A549 (cell line): ENCODE measurements around the gene PSPN. TPM values are rescaled to one million over a fixed set of nuclear protein-coding genes. Genes with fewer than 3 reads are reported as not detected.
"Not testable (repeated sequence)": the region's sequence is repeated elsewhere in the genome, so short reads cannot be mapped to it uniquely, and the experiment has no call there.

Experiments
- ATAC-seq, 2 experiments: fragments of 200-7000 bp in 1 of 2; fragments of >200 bp in 1 of 2; cut with Nextera tagmentation in 1 of 2; cut with Tn5 transposase in 1 of 2; 3 replicates each; pipeline versions ENCODE4 v1.8.0 to v1.9.1; 2018 to 2020; ENCODE audit warnings: mild to moderate bottlenecking in 1 of 2, moderate library complexity in 1 of 2
- CTCF ChIA-PET: fragments of 300-600 bp; sonication (Branson Sonifier 250); formaldehyde crosslinking; extraction: SDS; loops from one replicate; lab custom pipeline; 2021; ENCODE audit warnings: antibody characterized with exemption, inconsistent platforms; lab: Yijun Ruan, JAX
- POLR2A ChIA-PET: fragments of 350-600 bp; formaldehyde crosslinking; extraction: SDS; loops from one replicate; lab custom pipeline; 2021; ENCODE audit warnings: antibody characterized with exemption, inconsistent platforms; lab: Yijun Ruan, JAX
- DNase-seq, 2 experiments: peaks; one replicate each; pipeline versions ENCODE4 v3.0.0 to v3.0.0-alpha.2; 2011 to 2016; ENCODE audit warnings: low read depth in 1 of 2, low spot score in 1 of 2
- FAIRE-seq: peaks from 2 replicates; lab custom pipeline; 2011; peaks lifted over from hg19 to GRCh38; lab: Jason Lieb, UNC
- H3K27ac ChIP-seq, 2 experiments: fragments of >200 bp; sonication (Bioruptor Twin); formaldehyde crosslinking; 3 replicates each; pipeline ENCODE4 v1.5.1; 2016 to 2017
- H3K4me1 ChIP-seq: fragments of >200 bp; sonication (Bioruptor Twin); formaldehyde crosslinking; 3 replicates; pipeline ENCODE4 v1.6.1; 2016
- H3K4me2 ChIP-seq: fragments of >200 bp; sonication (Bioruptor Twin); formaldehyde crosslinking; 3 replicates; pipeline ENCODE4 v1.6.1; 2016
- H3K4me3 ChIP-seq: fragments of >200 bp; sonication (Bioruptor Twin); formaldehyde crosslinking; 3 replicates; pipeline ENCODE4 v1.5.1; 2016
- H3K9me3 ChIP-seq: fragments of >200 bp; sonication (Bioruptor Twin); formaldehyde crosslinking; 3 replicates; pipeline ENCODE4 v1.6.1; 2016
- BHLHE40 ChIP-seq: IDR thresholded peaks from 2 replicates; pipeline ENCODE4 v1.6.1; 2012; ENCODE audit warnings: low read depth, low read length, inconsistent platforms
- CBX2 ChIP-seq: fragments of 200-600 bp; sonication (generic); IDR thresholded peaks from 2 replicates; pipeline ENCODE4 v1.6.1; 2016; ENCODE audit warnings: low read depth, mild to moderate bottlenecking, borderline replicate concordance
- CBX8 ChIP-seq: fragments of 200-600 bp; sonication (generic); IDR thresholded peaks from 2 replicates; pipeline ENCODE4 v1.6.1; 2016
- CTCF ChIP-seq: fragments of >200 bp; sonication (Bioruptor Twin); formaldehyde crosslinking; IDR thresholded peaks from 3 replicates; pipeline ENCODE4 v1.5.1; 2016
- EHF ChIP-seq: fragments of 250-450 bp; sonication (Bioruptor Pico); IDR thresholded peaks from 2 replicates; pipeline ENCODE4 v1.5.0; 2020; ENCODE audit warnings: mild to moderate bottlenecking
- EHMT2 ChIP-seq: fragments of 200-600 bp; sonication (generic); IDR thresholded peaks from 2 replicates; pipeline ENCODE4 v1.6.1; 2016; ENCODE audit warnings: antibody characterized with exemption, low read depth, mild to moderate bottlenecking, moderate library complexity
- EP300 ChIP-seq, 2 experiments: fragments of >200 bp; sonication (Bioruptor Twin); formaldehyde crosslinking; IDR thresholded peaks; 2 replicates in 1 of 2; 3 replicates in 1 of 2; pipeline ENCODE4 v1.6.1; 2016 to 2017
- ESRRA ChIP-seq: fragments of 150-350 bp; IDR thresholded peaks from 2 replicates; pipeline ENCODE4 v1.6.1; 2014; ENCODE audit warnings: mild to moderate bottlenecking, low read length, borderline replicate concordance
- FOSB ChIP-seq: fragments of 250-450 bp; sonication (Bioruptor Pico); IDR thresholded peaks from 2 replicates; pipeline ENCODE4 v1.5.0; 2020; ENCODE audit warnings: mild to moderate bottlenecking, moderate library complexity
- FOSL2 ChIP-seq, 2 experiments: fragments of 450-650 bp in 1 of 2; fragments of >200 bp in 1 of 2; sonication (Bioruptor Twin) in 1 of 2; formaldehyde crosslinking; IDR thresholded peaks; 2 replicates each; pipeline versions ENCODE4 v1.5.0 to v1.6.1; 2016 to 2020; ENCODE audit warnings: mild to moderate bottlenecking in 1 of 2, moderate library complexity in 1 of 2
- HDAC2 ChIP-seq: fragments of 200-600 bp; sonication (generic); IDR thresholded peaks from 2 replicates; pipeline ENCODE4 v1.6.1; 2016
- HEYL ChIP-seq: fragments of 250-450 bp; sonication (Bioruptor Pico); IDR thresholded peaks from 2 replicates; pipeline ENCODE4 v1.8.0; 2021; ENCODE audit warnings: mild to moderate bottlenecking, moderate library complexity
- HOXB13 ChIP-seq: fragments of 250-450 bp; sonication (Bioruptor Pico); IDR thresholded peaks from 2 replicates; pipeline ENCODE4 v1.5.0; 2020; ENCODE audit warnings: low read depth, mild to moderate bottlenecking, moderate library complexity
- JUN ChIP-seq, 2 experiments: fragments of >200 bp; sonication (Bioruptor Twin); formaldehyde crosslinking; IDR thresholded peaks; 2 replicates in 1 of 2; 3 replicates in 1 of 2; pipeline ENCODE4 v1.6.1; 2016 to 2017
- KDM1A ChIP-seq: fragments of 200-600 bp; sonication (generic); IDR thresholded peaks from 2 replicates; pipeline ENCODE4 v1.6.1; 2016; ENCODE audit warnings: low read depth, mild to moderate bottlenecking
- NPAS2 ChIP-seq: fragments of 250-450 bp; sonication (Bioruptor Pico); IDR thresholded peaks from 2 replicates; pipeline ENCODE4 v1.8.0; 2022; ENCODE audit warnings: mild to moderate bottlenecking, moderate library complexity, borderline replicate concordance
- NR3C1 ChIP-seq: fragments of >200 bp; sonication (Bioruptor Twin); formaldehyde crosslinking; IDR thresholded peaks from 3 replicates; pipeline ENCODE4 v1.6.1; 2017
- PBX3 ChIP-seq: IDR thresholded peaks from 2 replicates; pipeline ENCODE4 v1.6.1; 2012
- RAD21 ChIP-seq, 2 experiments: fragments of >200 bp in 1 of 2; sonication (Bioruptor Twin) in 1 of 2; formaldehyde crosslinking in 1 of 2; IDR thresholded peaks in 1 of 2; conservative IDR thresholded peaks in 1 of 2; 2 replicates in 1 of 2; 3 replicates in 1 of 2; pipeline ENCODE4 v1.6.1; 2012 to 2018; ENCODE audit warnings: inconsistent platforms in 1 of 2
- RARB ChIP-seq: fragments of 250-450 bp; sonication (Bioruptor Pico); IDR thresholded peaks from 2 replicates; pipeline ENCODE4 v1.8.0; 2021; ENCODE audit warnings: mild to moderate bottlenecking, moderate library complexity
- RFX5 ChIP-seq: fragments of 450-650 bp; IDR thresholded peaks from 2 replicates; pipeline ENCODE4 v1.7.1; 2014; ENCODE audit warnings: antibody characterized with exemption, mild to moderate bottlenecking, moderate library complexity
- RNF2 ChIP-seq: fragments of 200-600 bp; sonication (generic); IDR thresholded peaks from 2 replicates; pipeline ENCODE4 v1.6.1; 2016; ENCODE audit warnings: low read depth, mild to moderate bottlenecking, antibody characterized with exemption, moderate library complexity, borderline replicate concordance
- USF2 ChIP-seq: fragments of 450-650 bp; IDR thresholded peaks from 2 replicates; pipeline ENCODE4 v1.6.1; 2014; ENCODE audit warnings: antibody characterized with exemption
- ZFP36 ChIP-seq: fragments of 450-650 bp; IDR thresholded peaks from 2 replicates; pipeline ENCODE4 v1.6.1; 2014; ENCODE audit warnings: borderline replicate concordance; ENCODE audit not compliant: partially characterized antibody
- ZNF302 ChIP-seq: fragments of 250-450 bp; sonication (Bioruptor Pico); IDR thresholded peaks from 2 replicates; pipeline ENCODE4 v1.9.0; 2021; ENCODE audit warnings: inconsistent platforms, mild to moderate bottlenecking, moderate library complexity
- ZSCAN20 ChIP-seq: fragments of 250-450 bp; sonication (Bioruptor Pico); IDR thresholded peaks from 2 replicates; pipeline ENCODE4 v1.8.0; 2022; ENCODE audit warnings: mild to moderate bottlenecking, moderate library complexity
- WGBS: methylation state at CpG from one replicate; pipeline ENCODE4 v1.1.6; 2017; ENCODE audit errors: missing lambda C conversion rate; 5-methylcytosine and 5-hydroxymethylcytosine counted together
- polyA plus RNA-seq, 4 experiments: library from polyadenylated mRNA; depleted of rRNA in 3 of 4; stranded (reverse); fragments of >200 nt; fragmentation: RNase III in 1 of 4; extraction: RNeasy Plus Mini Kit Qiagen cat#74134 plus additional on column Dnase treatment in 1 of 4; gene quantifications; 2 replicates in 3 of 4; 3 replicates in 1 of 4; pipeline ENCODE4 v1.2.3, GENCODE V29; 2011 to 2017

PSPN gene
- polyA plus RNA-seq, 2 of the 4 experiments (the other 2 are of a cell fraction) = 0.34 to 0.71 TPM

GRCh38 chr19:6359568-6360341 lies 16.0 kb downstream of the PSPN start:
- no peak for FAIRE-seq
- CTCF ChIA-PET = interaction anchor here (1.6 kb wide), 1 partner anchor 79 kb away, joined by 3 read pairs; no protein-coding TSS in a partner anchor
- DNase-seq = no peak
- Histone ChIP-seq H3K4me3 (no peak overlapping the region), H3K4me2 (no peak overlapping the region), H3K9me3 (no peaks in the 10 kb centered on the region), H3K4me1 (peaks cover 7% of the 10 kb centered on the region; the same call in 1 of the 3 replicates), H3K27ac (no peak overlapping the region)
- 69% methylated on average over 5 of the region's 5 CpGs for WGBS
- ATAC-seq = no peak
- POLR2A ChIA-PET = interaction anchor here (0.7 kb wide), 1 partner anchor 34 kb away, joined by 7 read pairs; no protein-coding TSS in a partner anchor
- no peak for TF ChIP-seq HDAC2
- no peak for TF ChIP-seq ZSCAN20 (CRISPR knock-in tag)
- no peak for TF ChIP-seq RNF2

GRCh38 chr19:6358003-6358402 lies 17.7 kb downstream of the PSPN start:
- Histone ChIP-seq H3K4me2 (no peak overlapping the region), H3K27ac (no peak overlapping the region), H3K4me3 (no peak overlapping the region), H3K4me1 (peaks cover 7% of the 10 kb centered on the region; the same call in 1 of the 3 replicates), H3K9me3 (no peaks in the 10 kb centered on the region)
- 88% methylated on average over 6 of the region's 9 CpGs for WGBS
- CTCF ChIA-PET = interaction anchor here (0.6 to 1.6 kb wide), 3 partner anchors 139 to 554 kb away, joined by 3 to 4 read pairs (median 3); no protein-coding TSS in a partner anchor
- TF ChIP-seq USF2 (no peak), BHLHE40 (no peak), HOXB13 (CRISPR knock-in tag) (no peak), FOSB (CRISPR knock-in tag) (no peak), CBX2 (no peak), CTCF (no peak), NR3C1 (no peak), ZNF302 (no peak), RFX5 (no peak), EHF (CRISPR knock-in tag) (no peak)
- no peak for DNase-seq
- POLR2A ChIA-PET = interaction anchor here (0.9 kb wide), 1 partner anchor 15 kb away, joined by 3 read pairs; the partner anchor contains the start of gene ALKBH7
- FAIRE-seq = no peak
- ATAC-seq = no peak

- WGBS = 81% methylated on average over 14 of the region's 14 CpGs
- H3K9me3 ChIP-seq = no peaks in the 10 kb centered on the region
- H3K4me2 ChIP-seq = no peak overlapping the region
- ChIA-PET POLR2A (interaction anchor here (0.7 to 0.9 kb wide), 2 partner anchors 15 to 139 kb away, joined by 3 to 4 read pairs; partner anchors contain the start of gene ALKBH7), CTCF (interaction anchor here (1.6 kb wide), 1 partner anchor 310 kb away, joined by 4 read pairs; no protein-coding TSS in a partner anchor)
- no peak for TF ChIP-seq NPAS2 (CRISPR knock-in tag)
- TF ChIP-seq ESRRA = no peak
- no peak for TF ChIP-seq NR3C1
- no peak for TF ChIP-seq RARB
- TF ChIP-seq ZSCAN20 (CRISPR knock-in tag) = no peak
- no peak for TF ChIP-seq EP300 (IDR thresholded peaks at IDR 0.05)
- no peak for TF ChIP-seq BHLHE40
- no peak for TF ChIP-seq RAD21 (conservative IDR thresholded peaks at IDR 0.05 in 1 of 2, IDR thresholded peaks at IDR 0.05 in 1 of 2)
- no peak for TF ChIP-seq FOSL2 (IDR thresholded peaks at IDR 0.05)
- no peak for TF ChIP-seq FOSL2 (CRISPR knock-in tag; IDR thresholded peaks at IDR 0.05)
- no peak for TF ChIP-seq KDM1A
- TF ChIP-seq ZFP36 = no peak
- TF ChIP-seq RFX5 = no peak
- no peak for TF ChIP-seq JUN (IDR thresholded peaks at IDR 0.05)
- no peak for TF ChIP-seq PBX3
- no peak for TF ChIP-seq CBX8
- TF ChIP-seq EHMT2 = no peak
- no peak for TF ChIP-seq HEYL
- ATAC-seq = no peak
- no peak for FAIRE-seq
- H3K27ac ChIP-seq = no peak overlapping the region
- no peak overlapping the region for H3K4me3 ChIP-seq
- DNase-seq = no peak
- peaks cover under 1% of the 10 kb centered on the region; the same call in 1 of the 3 replicates for H3K4me1 ChIP-seq
Measured at GRCh38 chr19:6357174-6357573, 18.6 kb downstream of the PSPN start.

GRCh38 chr19:6355321-6356040 lies 20.3 kb downstream of the PSPN start:
- H3K27ac ChIP-seq, H3K4me2 ChIP-seq, H3K4me3 ChIP-seq, H3K9me3 ChIP-seq, H3K4me1 ChIP-seq, FAIRE-seq, POLR2A ChIA-PET, DNase-seq, ATAC-seq: not testable (repeated sequence)
- CTCF ChIA-PET = interaction anchor here (1.8 kb wide), 1 partner anchor 307 kb away, joined by 7 read pairs; no protein-coding TSS in a partner anchor
- 32% methylated on average over 3 of the region's 46 CpGs for WGBS
